ENCODE measurements around the gene TIA1.

TIA1 gene

GRCh38 chr2:70214365-70214764, 34.1 kb downstream of the TIA1 start:
- TF ChIP-seq CTCF (IDR thresholded peaks at IDR 0.05; ENCODE audit: borderline replicate concordance, control extremely low read depth, extremely low read depth, insufficient read depth, missing control alignments) = no peak
- no peak for DNase-seq (ENCODE audit: low spot score)
- in situ Hi-C loops (cut with MboI; ENCODE audit: low sequenced_read_pairs, unreplicated experiment) = no loop called here

DNA sequence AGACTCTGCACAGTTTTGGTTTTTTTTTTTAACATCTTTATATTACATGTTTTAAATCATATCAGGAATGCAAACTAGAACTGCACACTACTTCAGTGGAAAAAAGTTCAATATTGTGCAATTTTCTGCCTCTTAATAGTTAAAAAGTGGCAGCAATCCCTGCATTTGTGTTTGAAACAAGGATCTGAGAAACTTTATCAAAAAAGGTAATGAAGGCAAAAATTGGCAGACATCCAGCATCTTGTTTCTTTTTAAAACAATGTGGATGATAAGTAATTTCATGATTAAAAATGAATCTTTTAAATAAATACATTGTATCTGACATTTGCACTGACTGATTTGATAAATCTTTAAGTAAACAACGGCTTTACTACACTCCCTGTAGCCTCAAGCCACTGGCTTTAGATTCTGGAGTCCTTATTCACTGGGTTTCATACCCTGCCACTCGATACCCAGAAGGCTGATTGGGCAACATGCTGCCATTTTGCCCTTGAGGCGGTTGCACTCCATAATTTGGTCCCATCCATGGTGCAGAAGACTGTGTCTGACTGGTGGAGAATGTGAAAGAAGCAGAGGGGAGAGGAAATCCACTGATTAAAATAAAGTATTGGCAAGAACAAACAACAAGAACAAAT, 36.0 kb downstream of the TIA1 start:
- DNase-seq (ENCODE audit: low spot score) = no peak
- no peak for TF ChIP-seq CTCF (IDR thresholded peaks at IDR 0.05; ENCODE audit: borderline replicate concordance, control extremely low read depth, extremely low read depth, insufficient read depth, missing control alignments)
- in situ Hi-C loops (cut with MboI; ENCODE audit: low sequenced_read_pairs, unreplicated experiment) = no loop called here

DNA sequence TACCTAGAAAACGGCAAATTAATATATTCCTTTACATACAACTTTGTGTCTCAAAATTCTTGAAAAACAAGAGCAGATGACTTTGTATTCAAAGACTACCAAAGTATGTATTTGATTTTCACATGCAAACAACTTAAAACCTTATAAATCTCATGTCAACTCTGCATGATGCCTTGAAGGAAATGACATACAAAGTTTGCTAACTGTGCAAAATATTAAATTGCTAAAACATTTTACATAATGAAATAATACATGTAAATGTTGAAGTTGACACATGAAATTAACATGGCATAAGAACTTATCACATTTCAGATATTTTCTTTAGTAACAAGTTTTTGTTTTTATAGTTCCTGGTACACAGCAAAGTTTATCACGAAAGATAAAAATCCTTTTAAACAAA, 36.8 kb downstream of the TIA1 start:
- no peak for DNase-seq (ENCODE audit: low spot score)
- TF ChIP-seq CTCF (IDR thresholded peaks at IDR 0.05; ENCODE audit: borderline replicate concordance, control extremely low read depth, extremely low read depth, insufficient read depth, missing control alignments) = no peak
- in situ Hi-C loops (cut with MboI; ENCODE audit: low sequenced_read_pairs, unreplicated experiment) = no loop called here

- in situ Hi-C loops (cut with MboI; ENCODE audit: low sequenced_read_pairs, unreplicated experiment) = no loop called here
- no peak for TF ChIP-seq CTCF (IDR thresholded peaks at IDR 0.05; ENCODE audit: borderline replicate concordance, control extremely low read depth, extremely low read depth, insufficient read depth, missing control alignments)
- no peak for DNase-seq (ENCODE audit: low spot score)
Measured at GRCh38 chr2:70204452-70204851, 44.0 kb downstream of the TIA1 start.

GRCh38 chr2:70203086-70203485, 45.3 kb downstream of the TIA1 start:
- TF ChIP-seq CTCF (IDR thresholded peaks at IDR 0.05; ENCODE audit: borderline replicate concordance, control extremely low read depth, extremely low read depth, insufficient read depth, missing control alignments) = no peak
- DNase-seq (ENCODE audit: low spot score) = no peak
- in situ Hi-C loops (cut with MboI; ENCODE audit: low sequenced_read_pairs, unreplicated experiment) = no loop called here

GRCh38 chr2:70202236-70202806, 46.1 kb downstream of the TIA1 start:
- in situ Hi-C loops (cut with MboI; ENCODE audit: low sequenced_read_pairs, unreplicated experiment) = no loop called here
- TF ChIP-seq CTCF (IDR thresholded peaks at IDR 0.05; ENCODE audit: borderline replicate concordance, control extremely low read depth, extremely low read depth, insufficient read depth, missing control alignments) = no peak
- no peak for DNase-seq (ENCODE audit: low spot score)
